Activated T-helper 1 cell treated with anti-CD3 and anti-CD28 coated beads, Interleukin-12 subunit alpha, Interleukin-12 subunit beta, Interleukin-2, Interleukin-4 antibody, amounts not matched to agents 30 ng/mL and 10 ng/mL and 1 ng/mL, durations not matched to agents 14 hours and 24 hours and 36 hours (primary cell): ENCODE results near the gene SBNO1. TPM values are rescaled to one million over a fixed set of nuclear protein-coding genes. Genes with fewer than 3 reads are reported as not detected.
"Not testable (repeated sequence)": the region's sequence is repeated elsewhere in the genome, so short reads cannot be mapped to it uniquely, and the experiment has no call there.

Experiments
- DNase-seq: peaks from one replicate; pipeline ENCODE4 v3.0.0; 2021; ENCODE audit warnings: low spot score
- H3K27ac Mint-ChIP-seq: one replicate; pipeline ENCODE4 v1.8.0; 2021; ENCODE audit warnings: mild to moderate bottlenecking, mixed read lengths
- H3K27me3 Mint-ChIP-seq: one replicate; pipeline ENCODE4 v1.8.0; 2022; ENCODE audit warnings: mild to moderate bottlenecking, moderate library complexity, mixed read lengths; ENCODE audit not compliant: insufficient read depth
- H3K36me3 Mint-ChIP-seq: one replicate; pipeline ENCODE4 v1.8.0; 2021; ENCODE audit warnings: low read depth, mixed read lengths
- H3K4me1 Mint-ChIP-seq: one replicate; pipeline ENCODE4 v1.8.0; 2021; ENCODE audit warnings: low read depth, mixed read lengths
- H3K4me3 Mint-ChIP-seq: one replicate; pipeline ENCODE4 v1.8.0; 2021; ENCODE audit warnings: mild to moderate bottlenecking, moderate library complexity, mixed read lengths
- H3K9me3 Mint-ChIP-seq: one replicate; pipeline ENCODE4 v1.8.0; 2021; ENCODE audit warnings: mixed read lengths
- intact Hi-C: fragments of 100-400 bp; cut with micrococcal nuclease; formaldehyde crosslinking; loops from one replicate; pipeline ENCODE4 v1.15.1; 2024
- total RNA-seq: library from RNA; stranded (reverse); gene quantifications from 2 replicates; pipeline ENCODE4 v1.2.3, GENCODE V29; 2022

The SBNO1 gene
- total RNA-seq, 1 donor from 2014 or later: 51.6 TPM

- peak overlapping the region; percentile 94 for H3K4me3 Mint-ChIP-seq
- no peak for DNase-seq
These were observed 20.3 kb upstream of the SBNO1 start for GRCh38 chr12:123384994-123385376.

DNA sequence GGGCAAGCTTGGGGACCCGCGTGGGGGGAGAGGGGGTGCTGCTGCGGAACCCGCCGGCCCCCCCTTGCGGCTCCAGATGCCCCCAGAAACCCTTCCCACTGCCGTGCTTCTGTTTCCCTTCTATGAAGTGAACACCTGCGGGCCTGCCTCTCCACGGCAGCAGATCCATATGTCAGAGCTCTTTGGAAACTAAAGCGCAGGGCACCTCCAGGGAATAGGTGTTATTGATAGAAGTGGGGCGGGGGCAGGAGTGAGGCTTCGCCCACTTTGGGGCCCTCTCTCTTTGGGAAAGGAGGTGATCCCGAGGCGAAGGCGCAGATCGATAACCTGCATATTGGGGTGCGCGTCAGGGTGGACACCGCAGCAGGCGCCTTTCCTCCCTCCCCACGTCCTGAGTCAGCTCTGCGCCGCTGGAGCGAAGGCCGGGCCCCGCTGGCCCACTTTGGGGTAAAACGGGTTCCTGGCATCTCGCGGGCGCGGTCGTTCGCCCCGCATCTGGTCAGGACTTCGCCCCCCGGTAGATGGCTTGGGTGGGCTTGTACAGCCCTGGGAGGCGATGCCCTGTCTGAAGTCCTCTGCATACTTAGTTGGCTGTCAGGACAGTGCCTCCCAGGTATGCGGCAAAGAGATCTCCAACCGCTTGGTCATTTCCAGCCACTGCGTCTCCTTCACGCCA lies 19.8 kb upstream of the SBNO1 start:
- no peak for DNase-seq
- peak overlapping the region; percentile 94 for H3K4me3 Mint-ChIP-seq
- H3K27me3 Mint-ChIP-seq: no peaks in the 10 kb centered on the region
- peak overlapping the region; percentile 44 for H3K27ac Mint-ChIP-seq
- H3K36me3 Mint-ChIP-seq: no peaks in the 10 kb centered on the region
- intact Hi-C loops: loop anchor here (1.0 to 5.0 kb wide), 4 partner anchors 19 to 200 kb away; partner anchors contain the start of genes MPHOSPH9, MTRFR, RILPL1 and TMED2
- no peaks in the 10 kb centered on the region for H3K9me3 Mint-ChIP-seq
- peaks cover 24% of the 10 kb centered on the region for H3K4me1 Mint-ChIP-seq

More at GRCh38 chr12:123384994-123385376, 20.3 kb upstream of the SBNO1 start:
- Mint-ChIP-seq H3K36me3 (no peaks in the 10 kb centered on the region), H3K9me3 (no peaks in the 10 kb centered on the region), H3K27ac (no peak overlapping the region), H3K4me1 (peaks cover 26% of the 10 kb centered on the region), H3K27me3 (no peaks in the 10 kb centered on the region)
- intact Hi-C loops: loop anchor here (1.0 to 5.0 kb wide), 6 partner anchors 20 to 327 kb away; partner anchors contain the start of genes ATP6V0A2, DDX55, MPHOSPH9 and MTRFR

DNA sequence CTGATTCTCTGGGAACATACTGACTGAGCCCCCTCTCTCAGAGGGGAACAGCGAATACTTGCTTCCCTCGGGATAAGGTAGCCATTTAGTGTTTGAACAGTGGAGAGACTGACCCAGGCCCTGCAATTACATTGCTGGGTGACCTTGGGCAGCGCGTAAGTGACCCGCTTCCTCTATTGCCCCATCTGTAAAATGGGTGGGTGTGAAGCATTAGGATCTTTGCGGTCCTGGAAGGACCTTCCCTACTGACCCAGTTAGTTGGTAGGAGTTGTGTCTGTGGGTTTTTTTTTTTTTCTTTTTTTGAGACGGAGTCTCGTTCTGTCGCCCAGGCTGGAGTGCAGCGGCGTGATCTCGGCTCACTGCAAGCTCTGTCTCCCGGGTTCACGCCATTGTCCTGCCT lies 18.0 kb upstream of the SBNO1 start:
- H3K4me3 Mint-ChIP-seq: peak overlapping the region; percentile 72
- no peaks in the 10 kb centered on the region for H3K9me3 Mint-ChIP-seq
- intact Hi-C loops: loop anchor here (1.0 to 5.0 kb wide), 3 partner anchors 54 to 150 kb away; partner anchors contain the start of genes CDK2AP1, RILPL1 and RILPL2
- no peak overlapping the region for H3K27ac Mint-ChIP-seq
- H3K27me3 Mint-ChIP-seq: no peaks in the 10 kb centered on the region
- no peak for DNase-seq
- H3K4me1 Mint-ChIP-seq: peaks cover 16% of the 10 kb centered on the region
- no peaks in the 10 kb centered on the region for H3K36me3 Mint-ChIP-seq

- Mint-ChIP-seq H3K27ac (no peak overlapping the region), H3K36me3 (no peaks in the 10 kb centered on the region), H3K4me3 (no peak overlapping the region), H3K27me3 (no peaks in the 10 kb centered on the region), H3K9me3 (no peaks in the 10 kb centered on the region), H3K4me1 (peaks cover 5% of the 10 kb centered on the region)
- no peak for DNase-seq
- intact Hi-C loops: no loop called here
These were observed 14.7 kb upstream of the SBNO1 start for GRCh38 chr12:123379391-123379790.

DNA sequence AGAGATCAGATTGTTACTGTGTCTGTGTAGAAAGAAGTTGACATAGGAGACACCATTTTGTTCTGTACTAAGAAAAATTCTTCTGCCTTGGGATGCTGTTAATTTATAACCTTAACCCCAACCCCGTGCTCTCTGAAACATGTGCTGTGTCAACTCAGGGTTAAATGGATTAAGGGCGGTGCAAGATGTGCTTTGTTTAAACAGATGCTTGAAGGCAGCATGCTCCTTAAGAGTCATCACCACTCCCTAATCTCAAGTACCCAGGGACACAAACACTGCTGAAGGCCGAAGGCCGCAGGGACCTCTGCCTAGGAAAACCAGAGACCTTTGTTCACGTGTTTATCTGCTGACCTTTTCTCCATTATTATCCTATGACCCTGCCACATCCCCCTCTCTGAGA lies 7.8 kb upstream of the SBNO1 start:
- H3K36me3 Mint-ChIP-seq, H3K4me1 Mint-ChIP-seq, H3K4me3 Mint-ChIP-seq, H3K27ac Mint-ChIP-seq, H3K27me3 Mint-ChIP-seq, H3K9me3 Mint-ChIP-seq, DNase-seq, intact Hi-C loops: not testable (repeated sequence)

- DNase-seq, H3K4me3 Mint-ChIP-seq: not testable (repeated sequence)
These were observed 7.2 kb upstream of the SBNO1 start for GRCh38 chr12:123371667-123372368.

GRCh38 chr12:123369229-123369628 lies 4.6 kb upstream of the SBNO1 start:
- intact Hi-C loops: loop anchor here (5.0 kb wide), 1 partner anchor 617 kb away; the partner anchor contains the start of gene DENR
- Mint-ChIP-seq H3K4me3 (no peak overlapping the region), H3K4me1 (peaks cover 8% of the 10 kb centered on the region), H3K9me3 (no peaks in the 10 kb centered on the region), H3K36me3 (no peaks in the 10 kb centered on the region), H3K27ac (no peak overlapping the region), H3K27me3 (no peaks in the 10 kb centered on the region)
- no peak for DNase-seq

More at GRCh38 chr12:123371667-123372368, 7.2 kb upstream of the SBNO1 start:
- H3K9me3 Mint-ChIP-seq, H3K4me1 Mint-ChIP-seq, intact Hi-C loops, H3K27ac Mint-ChIP-seq, H3K27me3 Mint-ChIP-seq, H3K36me3 Mint-ChIP-seq: not testable (repeated sequence)

DNA sequence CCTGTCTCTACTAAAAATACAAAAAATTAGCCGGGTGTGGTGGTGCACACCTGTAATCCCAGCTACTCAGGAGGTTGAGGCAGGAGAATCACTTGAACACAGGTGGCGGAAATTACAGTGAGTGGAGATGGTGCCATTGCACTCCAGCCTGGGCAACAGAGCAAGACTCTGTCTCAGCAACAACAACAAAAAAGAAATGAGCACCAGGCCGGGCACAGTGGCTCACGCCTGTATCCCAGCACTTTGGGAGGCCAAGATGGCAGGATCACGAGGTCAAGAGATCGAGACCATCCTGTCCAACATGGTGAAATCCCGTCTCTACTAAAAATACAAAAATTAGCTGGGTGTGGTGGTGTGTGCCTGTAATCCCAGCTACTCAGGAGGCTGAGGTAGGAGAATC lies 3.8 kb upstream of the SBNO1 start:
- not testable (repeated sequence) for H3K27ac Mint-ChIP-seq
- intact Hi-C loops: loop anchor here (5.0 kb wide), 1 partner anchor 616 kb away; the partner anchor contains the start of gene DENR

GRCh38 chr12:123367511-123367910 lies 2.9 kb upstream of the SBNO1 start:
- no peak for DNase-seq
- H3K27ac Mint-ChIP-seq: no peak overlapping the region
- H3K4me3 Mint-ChIP-seq: no peak overlapping the region
- H3K9me3 Mint-ChIP-seq: no peaks in the 10 kb centered on the region
- H3K27me3 Mint-ChIP-seq: no peaks in the 10 kb centered on the region
- H3K4me1 Mint-ChIP-seq: peaks cover 19% of the 10 kb centered on the region
- H3K36me3 Mint-ChIP-seq: no peaks in the 10 kb centered on the region
- intact Hi-C loops: loop anchor here (5.0 kb wide), 1 partner anchor 615 kb away; the partner anchor contains the start of gene DENR

More for the DNA sequence above, 3.8 kb upstream of the SBNO1 start:
- not testable (repeated sequence) for H3K36me3 Mint-ChIP-seq, H3K4me3 Mint-ChIP-seq, DNase-seq, H3K9me3 Mint-ChIP-seq, H3K27me3 Mint-ChIP-seq
- H3K4me1 Mint-ChIP-seq: peaks cover 13% of the 10 kb centered on the region

DNA sequence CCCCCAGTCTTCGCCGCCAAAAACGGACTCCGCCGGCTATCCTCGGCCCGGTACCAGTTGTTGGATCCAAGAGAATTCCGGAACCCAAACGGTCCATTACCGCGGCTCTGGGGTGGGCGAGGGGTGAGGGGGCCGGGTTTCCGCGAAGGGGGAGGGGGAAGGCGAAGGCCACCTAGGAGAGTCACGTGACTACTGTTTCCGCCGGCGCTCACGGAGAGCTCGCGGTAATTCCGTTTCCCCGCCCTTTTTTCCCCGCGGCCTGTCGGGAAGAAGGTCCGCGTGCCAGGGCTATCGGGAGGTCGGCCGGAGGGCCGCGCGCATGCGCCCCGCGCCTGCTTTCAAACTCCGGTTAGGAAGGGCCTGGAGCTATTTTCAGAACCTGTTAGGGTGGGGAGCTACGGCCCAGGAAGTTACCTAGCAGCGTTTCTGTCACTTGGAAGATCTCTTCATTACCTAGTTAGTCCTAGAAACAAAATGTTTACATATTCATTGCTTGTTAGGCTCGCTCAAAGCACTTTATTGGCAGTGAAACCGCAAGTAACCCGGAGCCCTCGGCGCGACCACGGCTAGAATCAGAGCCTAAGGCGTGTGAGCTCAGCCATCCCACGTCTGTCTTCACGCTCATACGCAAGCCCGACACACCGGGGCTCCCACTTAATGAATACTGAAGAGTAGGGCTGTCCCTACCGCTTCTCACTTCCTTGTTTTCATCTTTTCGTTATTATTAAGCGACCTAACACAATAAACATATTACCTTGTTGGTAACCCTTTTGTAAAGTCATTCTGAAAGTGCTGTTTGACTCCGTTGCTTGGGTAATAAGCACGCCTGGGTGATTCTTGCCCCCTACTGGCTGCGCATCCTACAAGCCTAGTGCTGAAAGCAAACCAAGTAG lies 624 bp upstream of the SBNO1 start:
- DNase-seq: peak; percentile 97

DNA sequence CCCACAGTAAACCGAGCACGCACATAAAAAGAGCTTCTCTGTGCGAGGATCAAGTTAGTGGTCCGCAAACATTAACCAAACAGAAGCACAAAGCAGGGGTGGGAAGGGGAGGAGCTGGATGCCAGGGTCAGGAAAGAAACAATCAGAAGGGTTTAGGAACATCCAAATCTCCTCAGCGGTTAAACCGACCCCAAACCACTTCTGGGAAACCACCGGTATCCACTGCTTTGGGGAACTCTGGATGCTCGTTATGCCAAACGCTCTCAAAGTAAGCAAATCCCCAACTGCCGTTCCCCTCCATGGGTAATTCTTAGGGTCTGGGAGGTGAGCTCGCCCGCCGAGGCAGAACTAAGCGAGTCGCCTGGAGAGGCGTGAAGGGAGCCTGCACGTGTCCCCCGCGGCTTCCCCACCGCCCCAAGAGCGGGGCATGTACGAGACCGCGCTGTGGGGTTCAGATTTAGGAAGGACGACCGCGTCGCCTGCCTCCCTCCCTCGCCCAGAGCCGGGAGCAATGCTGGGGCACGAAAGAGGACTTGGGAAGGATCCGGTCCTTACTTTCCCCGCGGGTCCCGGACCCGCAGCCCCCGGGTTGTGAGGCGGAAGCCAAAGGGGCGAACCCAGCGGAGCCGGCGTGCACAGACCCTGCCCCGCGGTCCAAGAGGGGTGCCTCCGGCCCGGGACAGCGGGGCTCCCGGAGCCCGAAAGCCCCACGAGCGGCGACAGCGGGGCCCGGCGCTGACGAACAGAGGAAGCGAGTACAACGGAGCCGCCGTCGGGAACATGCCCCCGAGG lies 711 bp downstream of the SBNO1 start:
- H3K27ac Mint-ChIP-seq: peak overlapping the region; percentile 89
- intact Hi-C loops: loop anchor here (2.0 to 5.0 kb wide), 6 partner anchors 85 to 609 kb away; partner anchors contain the start of genes ABCB9, CCDC92, DDX55 and EIF2B1
- H3K27me3 Mint-ChIP-seq: no peaks in the 10 kb centered on the region
- peak overlapping the region; percentile 93 for H3K4me3 Mint-ChIP-seq
- H3K4me1 Mint-ChIP-seq: peaks cover 19% of the 10 kb centered on the region
- H3K36me3 Mint-ChIP-seq: no peaks in the 10 kb centered on the region
- H3K9me3 Mint-ChIP-seq: no peaks in the 10 kb centered on the region
- peak; percentile 18 for DNase-seq

More for the DNA sequence above, 624 bp upstream of the SBNO1 start:
- H3K36me3 Mint-ChIP-seq: no peaks in the 10 kb centered on the region
- H3K9me3 Mint-ChIP-seq: no peaks in the 10 kb centered on the region
- intact Hi-C loops: loop anchor here (1.0 to 5.0 kb wide), 15 partner anchors 19 to 838 kb away; partner anchors contain the start of genes ABCB9, CCDC92, DENR and EIF2B1
- peaks cover 19% of the 10 kb centered on the region for H3K4me1 Mint-ChIP-seq
- peak overlapping the region; percentile 96 for H3K27ac Mint-ChIP-seq
- no peaks in the 10 kb centered on the region for H3K27me3 Mint-ChIP-seq
- peak overlapping the region; percentile 82 for H3K4me3 Mint-ChIP-seq
